ENCODE results near the gene YWHAQ. TPM values are rescaled to one million over a fixed set of nuclear protein-coding genes. Genes with fewer than 3 reads are reported as not detected.

YWHAQ gene
- total and polyA plus RNA-seq, 9 of the 15 experiments (the other 6 are each of a cell fraction or from before 2014, with no cell fraction given): 63.1 to 359 (median 203) TPM

DNA sequence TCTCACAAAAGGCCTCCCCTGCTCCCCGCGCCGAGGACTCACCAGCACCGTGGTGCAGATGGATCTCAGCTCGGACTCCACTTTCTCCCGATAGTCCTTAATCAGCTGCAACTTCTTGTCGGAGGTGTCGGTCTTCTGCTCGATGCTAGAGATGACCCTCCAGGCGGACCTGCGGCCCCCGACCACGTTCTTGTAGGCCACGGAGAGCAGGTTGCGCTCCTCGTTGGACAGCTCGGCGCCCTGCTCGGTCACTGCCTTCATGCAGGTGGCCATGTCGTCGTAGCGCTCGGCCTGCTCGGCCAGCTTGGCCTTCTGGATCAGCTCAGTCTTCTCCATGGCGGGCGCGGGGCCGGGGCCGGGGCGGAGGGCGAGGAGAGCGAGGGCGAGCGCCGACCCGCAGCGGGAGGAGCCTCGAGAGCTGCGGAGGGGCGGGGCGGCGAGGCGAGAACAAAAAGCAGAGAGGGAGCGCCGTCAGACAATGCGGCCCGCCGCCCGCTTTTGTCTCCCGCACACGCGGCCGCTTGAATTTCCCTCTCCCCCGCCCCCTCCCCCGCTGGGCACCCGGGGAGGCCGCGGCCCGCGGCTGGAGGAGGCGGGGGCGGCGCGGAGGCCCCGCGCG is 571 bp downstream of the YWHAQ start (continued):
- no peak for TF ChIP-seq FOXM1 (IDR thresholded peaks at IDR 0.05; ENCODE audit: low read depth)
- 0 out of 2 replicates have a peak, but pooled peaks have one; percentile 25 for TF ChIP-seq FOXM1 (CRISPR knock-in tag; IDR thresholded peaks at IDR 0.05; ENCODE audit: low read depth)
- TF ChIP-seq MAX (CRISPR knock-in tag; IDR thresholded peaks at IDR 0.05): peak; percentile 43; the same call in 1 of the 2 replicates
- no peak for TF ChIP-seq MLLT1 (IDR thresholded peaks at IDR 0.05)
- TF ChIP-seq GABPB1 (CRISPR knock-in tag; IDR thresholded peaks at IDR 0.05): no peak
- TF ChIP-seq E4F1 (CRISPR knock-in tag; IDR thresholded peaks at IDR 0.05; ENCODE audit: borderline replicate concordance): no peak
- no peak for TF ChIP-seq PML (IDR thresholded peaks at IDR 0.05; ENCODE audit: low read length)
- TF ChIP-seq, protein P1, sequence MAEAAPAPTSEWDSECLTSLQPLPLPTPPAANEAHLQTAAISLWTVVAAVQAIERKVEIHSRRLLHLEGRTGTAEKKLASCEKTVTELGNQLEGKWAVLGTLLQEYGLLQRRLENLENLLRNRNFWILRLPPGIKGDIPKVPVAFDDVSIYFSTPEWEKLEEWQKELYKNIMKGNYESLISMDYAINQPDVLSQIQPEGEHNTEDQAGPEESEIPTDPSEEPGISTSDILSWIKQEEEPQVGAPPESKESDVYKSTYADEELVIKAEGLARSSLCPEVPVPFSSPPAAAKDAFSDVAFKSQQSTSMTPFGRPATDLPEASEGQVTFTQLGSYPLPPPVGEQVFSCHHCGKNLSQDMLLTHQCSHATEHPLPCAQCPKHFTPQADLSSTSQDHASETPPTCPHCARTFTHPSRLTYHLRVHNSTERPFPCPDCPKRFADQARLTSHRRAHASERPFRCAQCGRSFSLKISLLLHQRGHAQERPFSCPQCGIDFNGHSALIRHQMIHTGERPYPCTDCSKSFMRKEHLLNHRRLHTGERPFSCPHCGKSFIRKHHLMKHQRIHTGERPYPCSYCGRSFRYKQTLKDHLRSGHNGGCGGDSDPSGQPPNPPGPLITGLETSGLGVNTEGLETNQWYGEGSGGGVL (CRISPR knock-in tag; IDR thresholded peaks at IDR 0.05): no peak
- no peak for TF ChIP-seq CREB1 (IDR thresholded peaks at IDR 0.05)
- 0 out of 2 replicates have a peak, but pooled peaks have one; percentile 21 for TF ChIP-seq CREB1 (CRISPR knock-in tag; IDR thresholded peaks at IDR 0.05)
- peak; percentile 85 for TF ChIP-seq CHD1 (IDR thresholded peaks at IDR 0.05; ENCODE audit: low read length)
- no peak for TF ChIP-seq NFIX (CRISPR knock-in tag; IDR thresholded peaks at IDR 0.05; ENCODE audit: low read depth)
- TF ChIP-seq, protein P2, sequence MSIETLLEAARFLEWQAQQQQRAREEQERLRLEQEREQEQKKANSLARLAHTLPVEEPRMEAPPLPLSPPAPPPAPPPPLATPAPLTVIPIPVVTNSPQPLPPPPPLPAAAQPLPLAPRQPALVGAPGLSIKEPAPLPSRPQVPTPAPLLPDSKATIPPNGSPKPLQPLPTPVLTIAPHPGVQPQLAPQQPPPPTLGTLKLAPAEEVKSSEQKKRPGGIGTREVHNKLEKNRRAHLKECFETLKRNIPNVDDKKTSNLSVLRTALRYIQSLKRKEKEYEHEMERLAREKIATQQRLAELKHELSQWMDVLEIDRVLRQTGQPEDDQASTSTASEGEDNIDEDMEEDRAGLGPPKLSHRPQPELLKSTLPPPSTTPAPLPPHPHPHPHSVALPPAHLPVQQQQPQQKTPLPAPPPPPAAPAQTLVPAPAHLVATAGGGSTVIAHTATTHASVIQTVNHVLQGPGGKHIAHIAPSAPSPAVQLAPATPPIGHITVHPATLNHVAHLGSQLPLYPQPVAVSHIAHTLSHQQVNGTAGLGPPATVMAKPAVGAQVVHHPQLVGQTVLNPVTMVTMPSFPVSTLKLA (conservative IDR thresholded peaks at IDR 0.05): 0 out of 4 replicates have a peak, but pooled peaks of 1 of the 2 experiments have one; percentile 8
- no peak for TF ChIP-seq NR3C1 (CRISPR knock-in tag; IDR thresholded peaks at IDR 0.05)
- no peak for TF ChIP-seq CAMTA2 (CRISPR knock-in tag; conservative IDR thresholded peaks at IDR 0.05)
- TF ChIP-seq CTCFL (IDR thresholded peaks at IDR 0.05; ENCODE audit: borderline replicate concordance, insufficient read depth, low read depth, low read length, poor library complexity, severe bottlenecking): no peak
- TF ChIP-seq GTF2B (IDR thresholded peaks at IDR 0.05; ENCODE audit: extremely low read depth, insufficient read length): no peak

Data from K562 (cell line).